GM13977 (cell line): ENCODE results near the gene TMEM53.

Experiments used
- DNase-seq: peaks from one replicate; pipeline ENCODE4 v3.0.0; 2012; ENCODE audit warnings: low spot score
- CTCF ChIP-seq: IDR thresholded peaks from 2 replicates; pipeline ENCODE4 v1.5.1; 2012; ENCODE audit warnings: mild to moderate bottlenecking, control low read depth; ENCODE audit not compliant: insufficient read depth; ENCODE audit errors: extremely low read depth, missing control alignments
- in situ Hi-C: fragments of 300-500 bp; cut with MboI; formaldehyde crosslinking; loops from one replicate; pipeline ENCODE4 v1.12.0; 2022; ENCODE audit warnings: low sequenced_read_pairs, low pct_unique_long_range_greater_than_20kb, mixed read lengths, inconsistent platforms; ENCODE audit not compliant: unreplicated experiment

TMEM53 gene

GRCh38 chr1:44655609-44656008, 18.7 kb downstream of the TMEM53 start:
- no peak for DNase-seq
- peak; percentile 81 for TF ChIP-seq CTCF
- in situ Hi-C loops, result no loop called here

GRCh38 chr1:44654621-44655187, 19.6 kb downstream of the TMEM53 start:
- TF ChIP-seq CTCF, result no peak
- no peak for DNase-seq
- in situ Hi-C loops, result no loop called here

- in situ Hi-C loops, result no loop called here
- no peak for TF ChIP-seq CTCF
- DNase-seq, result no peak
Observed at GRCh38 chr1:44653107-44653964, 20.9 kb downstream of the TMEM53 start.

- peak; percentile 87 for DNase-seq
- TF ChIP-seq CTCF, result peak; percentile 100
- in situ Hi-C loops, result no loop called here
Observed at GRCh38 chr1:44652445-44653106, 21.7 kb downstream of the TMEM53 start.

- TF ChIP-seq CTCF, result no peak
- in situ Hi-C loops, result no loop called here
- no peak for DNase-seq
Observed at GRCh38 chr1:44651069-44651468, 23.2 kb downstream of the TMEM53 start.

- no peak for TF ChIP-seq CTCF
- in situ Hi-C loops, result no loop called here
- no peak for DNase-seq
Observed at GRCh38 chr1:44650159-44650831, 24.0 kb downstream of the TMEM53 start.
